MCF 10A (cell line): ENCODE data around the gene TRNP1. TPM values are rescaled to one million over a fixed set of nuclear protein-coding genes. Genes with fewer than 3 reads are reported as not detected.

Source experiments
- BruUV-seq: library from RNA; stranded (reverse); fragments of 400-500 nt; replicated peaks from 2 replicates; lab custom pipeline; 2021; lab: Mats Ljungman, UMichigan
- CTCF ChIA-PET: fragments of 300-600 bp; sonication (Branson Sonifier 250); formaldehyde crosslinking; extraction: SDS; loops from one replicate; lab custom pipeline; 2021; ENCODE audit warnings: antibody characterized with exemption, inconsistent platforms; lab: Yijun Ruan, JAX
- POLR2A ChIA-PET: fragments of 300-600, 350-650 bp; sonication (Branson Sonifier 250); formaldehyde crosslinking; extraction: SDS; loops from one replicate; lab custom pipeline; 2020; ENCODE audit warnings: antibody characterized with exemption, inconsistent platforms; lab: Yijun Ruan, JAX
- DNase-seq: peaks from one replicate; pipeline ENCODE4 v3.0.0-alpha.2; 2018; ENCODE audit not compliant: unreplicated experiment
- H3K27ac Mint-ChIP-seq: one replicate; pipeline ENCODE4 v1.8.0; 2022; ENCODE audit warnings: mild to moderate bottlenecking, low read depth, mixed read lengths; ENCODE audit not compliant: unreplicated experiment
- H3K27me3 Mint-ChIP-seq: one replicate; pipeline ENCODE4 v1.8.0; 2022; ENCODE audit warnings: mixed read lengths; ENCODE audit not compliant: insufficient read depth, unreplicated experiment
- H3K36me3 Mint-ChIP-seq: one replicate; pipeline ENCODE4 v1.8.0; 2022; ENCODE audit warnings: mild to moderate bottlenecking, moderate library complexity, mixed read lengths; ENCODE audit not compliant: insufficient read depth, unreplicated experiment
- H3K4me1 Mint-ChIP-seq: one replicate; pipeline ENCODE4 v1.8.0; 2022; ENCODE audit warnings: mixed read lengths; ENCODE audit not compliant: insufficient read depth, unreplicated experiment
- H3K4me3 Mint-ChIP-seq: one replicate; pipeline ENCODE4 v1.8.0; 2022; ENCODE audit warnings: mild to moderate bottlenecking, moderate library complexity, mixed read lengths; ENCODE audit not compliant: unreplicated experiment
- H3K9me3 Mint-ChIP-seq: one replicate; pipeline ENCODE4 v1.8.0; 2022; ENCODE audit warnings: mixed read lengths; ENCODE audit not compliant: unreplicated experiment
- CTCF ChIP-seq: fragments of 200-600 bp; IDR thresholded peaks from one replicate; pipeline ENCODE4 v1.8.0; 2022; ENCODE audit warnings: antibody characterized with exemption, mild to moderate bottlenecking; ENCODE audit not compliant: unreplicated experiment
- intact Hi-C: fragments of 100-400 bp; cut with micrococcal nuclease; formaldehyde crosslinking; loops from 2 replicates; pipeline ENCODE4 v1.14.1; 2022
- total RNA-seq: library from RNA; stranded (reverse); gene quantifications from 2 replicates; pipeline ENCODE4 v1.2.3, GENCODE V29; 2022

The TRNP1 gene
- total RNA-seq, 1 experiment from 2014 or later: 59.2 TPM

- H3K9me3 Mint-ChIP-seq: no peaks in the 10 kb centered on the region
- H3K27me3 Mint-ChIP-seq: no peaks in the 10 kb centered on the region
- peak overlapping the region; percentile 39 for H3K27ac Mint-ChIP-seq
- peaks cover 30% of the 10 kb centered on the region for H3K4me1 Mint-ChIP-seq
- BruUV-seq: no TSS peak
- TF ChIP-seq CTCF: no peak
- H3K4me3 Mint-ChIP-seq: no peak overlapping the region
- ChIA-PET CTCF (interaction anchor here (0.6 to 1.6 kb wide), 4 partner anchors 9 to 113 kb away, joined by 3 to 7 read pairs (median 4); no protein-coding TSS in a partner anchor), POLR2A (interaction anchor here (1.0 to 13.4 kb wide), 4 partner anchors 7 to 22 kb away, joined by 3 to 535 read pairs (median 4); partner anchors contain the start of genes TENT5B and TRNP1)
- H3K36me3 Mint-ChIP-seq: peaks cover 80% of the 10 kb centered on the region
- intact Hi-C loops: no loop called here
- no peak for DNase-seq
Observed at GRCh38 chr1:27005166-27005530, 11.7 kb downstream of the TRNP1 start.

GRCh38 chr1:27005648-27006496, 12.4 kb downstream of the TRNP1 start:
- Mint-ChIP-seq H3K27ac (peak overlapping the region; percentile 39), H3K36me3 (peaks cover 80% of the 10 kb centered on the region), H3K9me3 (no peaks in the 10 kb centered on the region), H3K4me3 (no peak overlapping the region), H3K4me1 (peaks cover 32% of the 10 kb centered on the region), H3K27me3 (no peaks in the 10 kb centered on the region)
- BruUV-seq: no TSS peak
- CTCF ChIA-PET: interaction anchor here (0.6 to 1.6 kb wide), 4 partner anchors 8 to 98 kb away, joined by 4 to 7 read pairs (median 5); no protein-coding TSS in a partner anchor
- intact Hi-C loops: no loop called here
- POLR2A ChIA-PET: interaction anchor here (1.5 to 13.4 kb wide), 2 partner anchors 8 to 21 kb away, joined by 5 to 535 read pairs; partner anchors contain the start of gene TRNP1
- DNase-seq: peak; percentile 82
- no peak for TF ChIP-seq CTCF

GRCh38 chr1:27006683-27007082, 13.2 kb downstream of the TRNP1 start:
- Mint-ChIP-seq H3K36me3 (peaks cover 77% of the 10 kb centered on the region), H3K9me3 (no peaks in the 10 kb centered on the region), H3K27me3 (no peaks in the 10 kb centered on the region), H3K27ac (no peak overlapping the region), H3K4me1 (peaks cover 29% of the 10 kb centered on the region), H3K4me3 (no peak overlapping the region)
- POLR2A ChIA-PET: interaction anchor here (0.6 to 13.4 kb wide), 3 partner anchors 8 to 266 kb away, joined by 3 to 535 read pairs (median 160); partner anchors contain the start of gene TRNP1
- intact Hi-C loops: no loop called here
- no TSS peak for BruUV-seq
- no peak for TF ChIP-seq CTCF
- CTCF ChIA-PET: interaction anchor here (0.6 to 1.0 kb wide), 3 partner anchors 9 to 97 kb away, joined by 3 to 6 read pairs (median 4); no protein-coding TSS in a partner anchor
- no peak for DNase-seq
